HepG2 (cell line): ENCODE results near the gene SHANK3. TPM values are rescaled to one million over a fixed set of nuclear protein-coding genes. Genes with fewer than 3 reads are reported as not detected.

Experiments
- ATF1 ChIP-seq: IDR thresholded peaks from 2 replicates; pipeline ENCODE4 v1.6.1; 2016; ENCODE audit warnings: mild to moderate bottlenecking, control low read depth
- ATF7-NPFF ChIP-seq: sonication (generic); formaldehyde crosslinking; IDR thresholded peaks from 2 replicates; pipeline ENCODE4 v1.8.1; 2023; ENCODE audit warnings: mild to moderate bottlenecking, low read depth, missing genetic modification reagents, moderate library complexity
- ATRX ChIP-seq: sonication (generic); formaldehyde crosslinking; IDR thresholded peaks from 2 replicates; pipeline ENCODE4 v1.4.0; 2020; ENCODE audit warnings: missing genetic modification reagents, borderline replicate concordance
- CBX2 ChIP-seq, 2 experiments: fragments of 200-600 bp in 1 of 2; sonication (generic); formaldehyde crosslinking in 1 of 2; IDR thresholded peaks; 2 replicates each; pipeline versions ENCODE4 v1.7.0 to v1.8.1; 2018 to 2022; ENCODE audit warnings: low read depth in 2 of 2, low read length in 1 of 2, mild to moderate bottlenecking in 1 of 2, missing genetic modification reagents in 1 of 2
- E2F1 ChIP-seq: sonication (generic); formaldehyde crosslinking; IDR thresholded peaks from 2 replicates; pipeline ENCODE4 v1.5.0; 2020; ENCODE audit warnings: missing genetic modification reagents
- ELF4 ChIP-seq: sonication (generic); formaldehyde crosslinking; IDR thresholded peaks from 2 replicates; pipeline ENCODE4 v1.5.0; 2020; ENCODE audit warnings: missing genetic modification reagents, mild to moderate bottlenecking, moderate library complexity, borderline replicate concordance
- FOXK1 ChIP-seq: sonication (generic); formaldehyde crosslinking; IDR thresholded peaks from 2 replicates; pipeline ENCODE4 v1.4.0; 2020; ENCODE audit warnings: low read depth, missing genetic modification reagents, borderline replicate concordance
- HCFC1 ChIP-seq: fragments of 150-350 bp; IDR thresholded peaks from 2 replicates; pipeline ENCODE4 v1.6.1; 2014; ENCODE audit warnings: low read depth, low read length
- KDM5B ChIP-seq: sonication (generic); formaldehyde crosslinking; IDR thresholded peaks from 2 replicates; pipeline ENCODE4 v1.4.0; 2020; ENCODE audit warnings: missing genetic modification reagents, mild to moderate bottlenecking, borderline replicate concordance
- MBD4 ChIP-seq: IDR thresholded peaks from 2 replicates; pipeline ENCODE4 v1.6.1; 2012; ENCODE audit warnings: low read length, inconsistent platforms, borderline replicate concordance
- NFE2L2 ChIP-seq: fragments of 150-350 bp; IDR thresholded peaks from 2 replicates; pipeline ENCODE4 v1.6.1; 2014; ENCODE audit warnings: low read length
- NFKBIZ ChIP-seq: IDR thresholded peaks from 2 replicates; pipeline ENCODE4 v1.6.1; 2018; ENCODE audit warnings: missing genetic modification reagents, missing compliant biosample characterization
- PHB2 ChIP-seq: fragments of 450-650 bp; IDR thresholded peaks from 2 replicates; pipeline ENCODE4 v1.6.1; 2018; ENCODE audit not compliant: partially characterized antibody
- SMYD3 ChIP-seq: sonication (generic); formaldehyde crosslinking; IDR thresholded peaks from 2 replicates; pipeline ENCODE4 v1.8.1; 2023; ENCODE audit warnings: mild to moderate bottlenecking, missing genetic modification reagents
- TEF ChIP-seq: sonication (generic); formaldehyde crosslinking; IDR thresholded peaks from 2 replicates; pipeline ENCODE4 v1.5.0; 2020; ENCODE audit warnings: missing genetic modification reagents
- ZBTB3 ChIP-seq: sonication (generic); formaldehyde crosslinking; IDR thresholded peaks from 2 replicates; pipeline ENCODE4 v1.4.0; 2020; ENCODE audit warnings: low read depth, mild to moderate bottlenecking, moderate library complexity, missing genetic modification reagents, borderline replicate concordance
- ZBTB8A ChIP-seq: sonication (generic); formaldehyde crosslinking; IDR thresholded peaks from 2 replicates; pipeline ENCODE4 v1.4.0; 2020; ENCODE audit warnings: mild to moderate bottlenecking, low read depth, missing genetic modification reagents, borderline replicate concordance
- ZFAT ChIP-seq: sonication (generic); formaldehyde crosslinking; conservative IDR thresholded peaks from 2 replicates; pipeline ENCODE4 v1.8.1; 2023; ENCODE audit warnings: missing genetic modification reagents, inconsistent platforms
- ZNF446 ChIP-seq: sonication (generic); formaldehyde crosslinking; IDR thresholded peaks from 2 replicates; pipeline ENCODE4 v1.5.0; 2020; ENCODE audit warnings: mild to moderate bottlenecking, missing genetic modification reagents
- ZNF770 ChIP-seq: sonication (generic); formaldehyde crosslinking; IDR thresholded peaks from 2 replicates; pipeline ENCODE4 v1.5.0; 2020; ENCODE audit warnings: mild to moderate bottlenecking, missing genetic modification reagents
- polyA plus RNA-seq, 8 experiments: library from polyadenylated mRNA; depleted of rRNA in 3 of 8; stranded (reverse) in 7 of 8; unstranded in 1 of 8; fragments of >200 nt; fragmentation: Illumina TruSeq in 4 of 8; extraction: Trizol in 4 of 8; gene quantifications; 2 replicates each; pipeline versions ENCODE4 v1.2.1 to v1.2.3, GENCODE V29; 2011 to 2016; ENCODE audit warnings: low read depth in 4 of 8, missing spikeins in 1 of 8, mixed read lengths in 1 of 8; ENCODE audit not compliant: insufficient read depth in 1 of 8
- total RNA-seq, 5 experiments: library from RNA; depleted of rRNA; stranded (reverse); fragments of >200 nt; fragmentation: Illumina TruSeq; extraction: Trizol; gene quantifications; 2 replicates each; pipeline ENCODE4 v1.2.3, GENCODE V29; 2016; ENCODE audit warnings: low read depth in 1 of 5
- TF ChIP-seq, protein P1 (sequence below): sonication (generic); formaldehyde crosslinking; IDR thresholded peaks from 2 replicates; pipeline ENCODE4 v1.9.0; 2021; ENCODE audit warnings: missing genetic modification reagents, mild to moderate bottlenecking, borderline replicate concordance
- TF ChIP-seq, protein P2 (sequence below): sonication (generic); formaldehyde crosslinking; IDR thresholded peaks from 2 replicates; pipeline ENCODE4 v1.4.0; 2020; ENCODE audit warnings: missing genetic modification reagents, borderline replicate concordance

SHANK3 gene
- total and polyA plus RNA-seq, 2 of the 13 experiments (the other 11 are each of a cell fraction or from before 2014, with no cell fraction given): 2.9 to 4.6 TPM

DNA sequence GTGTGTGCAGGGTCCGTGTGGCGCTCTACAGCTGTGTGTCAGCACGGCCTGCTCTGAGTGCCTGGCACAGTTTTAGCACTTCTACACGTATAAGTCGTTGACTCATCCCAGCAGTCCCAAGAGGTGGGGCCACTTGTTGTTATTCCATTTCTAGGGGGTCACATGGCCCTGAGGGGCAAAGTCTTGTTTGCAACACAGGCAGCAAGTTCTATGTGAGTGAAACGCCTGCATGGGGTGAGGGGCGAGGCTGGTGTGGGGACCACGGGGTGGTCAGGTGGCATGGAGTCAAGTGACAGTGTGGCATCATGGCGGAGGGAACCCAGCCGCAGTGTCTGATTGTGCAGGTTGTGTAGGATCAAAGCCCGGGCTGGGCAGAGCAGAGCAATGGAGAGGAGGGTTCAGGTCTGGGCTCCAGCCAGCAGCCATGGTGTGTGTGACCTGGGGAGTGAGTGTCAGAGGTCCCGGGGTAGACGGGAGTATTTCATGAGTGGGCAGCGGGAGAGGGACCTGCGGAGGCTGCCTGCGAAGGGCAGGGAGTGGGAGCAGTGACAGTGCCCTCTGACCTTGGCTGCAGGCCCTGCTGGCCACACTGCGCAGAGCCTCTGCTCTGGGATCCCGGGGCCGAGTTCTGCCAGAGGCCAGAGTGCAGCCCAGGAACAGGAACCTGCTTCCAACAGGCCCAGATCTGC is 27.9 kb downstream of the SHANK3 start (continued):
- TF ChIP-seq ZNF770 (CRISPR knock-in tag) (no peak), ZFAT (CRISPR knock-in tag) (no peak), KDM5B (CRISPR knock-in tag) (peak; percentile 20; the same call in 1 of the 2 replicates), FOXK1 (CRISPR knock-in tag) (peak; percentile 96), ELF4 (CRISPR knock-in tag) (no peak), ZBTB3 (no peak), ZNF446 (CRISPR knock-in tag) (no peak), MBD4 (no peak), NFE2L2 (peak; percentile 11; the same call in 1 of the 2 replicates), ATF1 (CRISPR knock-in tag) (no peak), PHB2 (no peak), NFKBIZ (CRISPR knock-in tag) (peak; percentile 78; the same call in 1 of the 2 replicates), TEF (CRISPR knock-in tag) (no peak), ATRX (no peak), ATF7-NPFF (CRISPR knock-in tag) (no peak; the same call in 1 of the 2 replicates), CBX2 (IDR thresholded peaks at IDR 0.05; ENCODE audit: low read depth, low read length) (no peak), CBX2 (CRISPR knock-in tag; IDR thresholded peaks at IDR 0.05; ENCODE audit: low read depth) (no peak), ZBTB8A (CRISPR knock-in tag) (no peak), E2F1 (CRISPR knock-in tag) (no peak), HCFC1 (no peak), SMYD3 (CRISPR knock-in tag) (peak; percentile 64; the same call in 1 of the 2 replicates)
- TF ChIP-seq, protein P1, sequence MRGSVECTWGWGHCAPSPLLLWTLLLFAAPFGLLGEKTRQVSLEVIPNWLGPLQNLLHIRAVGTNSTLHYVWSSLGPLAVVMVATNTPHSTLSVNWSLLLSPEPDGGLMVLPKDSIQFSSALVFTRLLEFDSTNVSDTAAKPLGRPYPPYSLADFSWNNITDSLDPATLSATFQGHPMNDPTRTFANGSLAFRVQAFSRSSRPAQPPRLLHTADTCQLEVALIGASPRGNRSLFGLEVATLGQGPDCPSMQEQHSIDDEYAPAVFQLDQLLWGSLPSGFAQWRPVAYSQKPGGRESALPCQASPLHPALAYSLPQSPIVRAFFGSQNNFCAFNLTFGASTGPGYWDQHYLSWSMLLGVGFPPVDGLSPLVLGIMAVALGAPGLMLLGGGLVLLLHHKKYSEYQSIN (CRISPR knock-in tag): no peak
- TF ChIP-seq, protein P2, sequence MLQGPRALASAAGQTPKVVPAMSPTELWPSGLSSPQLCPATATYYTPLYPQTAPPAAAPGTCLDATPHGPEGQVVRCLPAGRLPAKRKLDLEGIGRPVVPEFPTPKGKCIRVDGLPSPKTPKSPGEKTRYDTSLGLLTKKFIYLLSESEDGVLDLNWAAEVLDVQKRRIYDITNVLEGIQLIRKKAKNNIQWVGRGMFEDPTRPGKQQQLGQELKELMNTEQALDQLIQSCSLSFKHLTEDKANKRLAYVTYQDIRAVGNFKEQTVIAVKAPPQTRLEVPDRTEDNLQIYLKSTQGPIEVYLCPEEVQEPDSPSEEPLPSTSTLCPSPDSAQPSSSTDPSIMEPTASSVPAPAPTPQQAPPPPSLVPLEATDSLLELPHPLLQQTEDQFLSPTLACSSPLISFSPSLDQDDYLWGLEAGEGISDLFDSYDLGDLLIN (CRISPR knock-in tag): no peak
